ENCODE data around the gene HNRNPAB. TPM values are rescaled to one million over a fixed set of nuclear protein-coding genes. Genes with fewer than 3 reads are reported as not detected.
A peak's percentile ranks its signal among the peaks of the same experiment; 100 is the strongest.
"Not testable (repeated sequence)": the region's sequence is repeated elsewhere in the genome, so short reads cannot be mapped to it uniquely, and the experiment has no call there.

The HNRNPAB gene
- total RNA-seq, 2 experiments from 2014 or later = 313 to 316 TPM

GRCh38 chr5:178234750-178235587 lies 30.6 kb downstream of the HNRNPAB start:
- DNase-seq = peak; percentile 84
- peaks cover 49% of the 10 kb centered on the region for H3K4me1 Mint-ChIP-seq (ENCODE audit: low read depth)
- no peaks in the 10 kb centered on the region for H3K9me3 Mint-ChIP-seq
- H3K27me3 Mint-ChIP-seq = no peaks in the 10 kb centered on the region
- H3K36me3 Mint-ChIP-seq = peaks cover 20% of the 10 kb centered on the region
- H3K27ac Mint-ChIP-seq = no peak overlapping the region
- H3K4me3 Mint-ChIP-seq = no peak overlapping the region
- intact Hi-C loops (cut with micrococcal nuclease) = loop anchor here (5.0 to 10.0 kb wide), 2 partner anchors 320 to 357 kb away; partner anchors contain the start of gene COL23A1
- ChIA-PET POLR2A (interaction anchor here (5.1 kb wide), 1 partner anchor 31 kb away, joined by 20 read pairs; the partner anchor contains the start of gene HNRNPAB), CTCF (interaction anchor here (0.6 to 1.6 kb wide), 14 partner anchors 9 to 1259 kb away, joined by 3 to 8 read pairs (median 4); no protein-coding TSS in a partner anchor)

GRCh38 chr5:178235588-178235974 lies 31.2 kb downstream of the HNRNPAB start:
- H3K4me3 Mint-ChIP-seq = no peak overlapping the region
- ChIA-PET POLR2A (interaction anchor here (5.1 kb wide), 1 partner anchor 31 kb away, joined by 20 read pairs; the partner anchor contains the start of gene HNRNPAB), CTCF (interaction anchor here (1.0 to 1.6 kb wide), 8 partner anchors 15 to 1258 kb away, joined by 3 to 8 read pairs (median 4); no protein-coding TSS in a partner anchor)
- H3K36me3 Mint-ChIP-seq = peaks cover 14% of the 10 kb centered on the region
- H3K4me1 Mint-ChIP-seq (ENCODE audit: low read depth) = peaks cover 47% of the 10 kb centered on the region
- no peak overlapping the region for H3K27ac Mint-ChIP-seq
- DNase-seq = no peak
- no peaks in the 10 kb centered on the region for H3K9me3 Mint-ChIP-seq
- intact Hi-C loops (cut with micrococcal nuclease) = loop anchor here (5.0 to 10.0 kb wide), 2 partner anchors 319 to 357 kb away; partner anchors contain the start of gene COL23A1
- H3K27me3 Mint-ChIP-seq = no peaks in the 10 kb centered on the region

GRCh38 chr5:178236126-178236525 lies 31.8 kb downstream of the HNRNPAB start:
- Mint-ChIP-seq H3K9me3 (no peaks in the 10 kb centered on the region), H3K27ac (no peak overlapping the region), H3K4me1 (ENCODE audit: low read depth) (peaks cover 46% of the 10 kb centered on the region), H3K27me3 (no peaks in the 10 kb centered on the region), H3K4me3 (no peak overlapping the region), H3K36me3 (peaks cover 9% of the 10 kb centered on the region)
- intact Hi-C loops (cut with micrococcal nuclease) = loop anchor here (5.0 to 10.0 kb wide), 2 partner anchors 319 to 356 kb away; partner anchors contain the start of gene COL23A1
- POLR2A ChIA-PET = no interaction called here
- CTCF ChIA-PET = interaction anchor here (1.0 to 1.6 kb wide), 2 partner anchors 34 to 160 kb away, joined by 3 read pairs; no protein-coding TSS in a partner anchor
- DNase-seq = no peak

GRCh38 chr5:178236679-178237078 lies 32.3 kb downstream of the HNRNPAB start:
- no peak overlapping the region for H3K27ac Mint-ChIP-seq
- CTCF ChIA-PET = no interaction called here
- no peak overlapping the region for H3K4me3 Mint-ChIP-seq
- no peak for DNase-seq
- H3K9me3 Mint-ChIP-seq = no peaks in the 10 kb centered on the region
- intact Hi-C loops (cut with micrococcal nuclease) = loop anchor here (5.0 to 10.0 kb wide), 2 partner anchors 318 to 356 kb away; partner anchors contain the start of gene COL23A1
- H3K4me1 Mint-ChIP-seq (ENCODE audit: low read depth) = peaks cover 42% of the 10 kb centered on the region
- no peaks in the 10 kb centered on the region for H3K27me3 Mint-ChIP-seq
- H3K36me3 Mint-ChIP-seq = peaks cover 3% of the 10 kb centered on the region
- POLR2A ChIA-PET = no interaction called here

GRCh38 chr5:178237431-178238312 lies 33.3 kb downstream of the HNRNPAB start:
- H3K9me3 Mint-ChIP-seq = no peaks in the 10 kb centered on the region
- POLR2A ChIA-PET = interaction anchor here (0.5 to 0.9 kb wide), 2 partner anchors 18 to 33 kb away, joined by 3 to 7 read pairs; partner anchors contain the start of gene HNRNPAB
- H3K36me3 Mint-ChIP-seq = no peaks in the 10 kb centered on the region
- no peak overlapping the region for H3K4me3 Mint-ChIP-seq
- H3K4me1 Mint-ChIP-seq (ENCODE audit: low read depth) = peaks cover 41% of the 10 kb centered on the region
- intact Hi-C loops (cut with micrococcal nuclease) = loop anchor here (5.0 to 10.0 kb wide), 2 partner anchors 317 to 355 kb away; partner anchors contain the start of gene COL23A1
- CTCF ChIA-PET = no interaction called here
- no peak for DNase-seq
- H3K27ac Mint-ChIP-seq = peak overlapping the region; percentile 33
- no peaks in the 10 kb centered on the region for H3K27me3 Mint-ChIP-seq

- no peak overlapping the region for H3K4me3 Mint-ChIP-seq
- H3K27me3 Mint-ChIP-seq = no peaks in the 10 kb centered on the region
- peak overlapping the region; percentile 91 for H3K27ac Mint-ChIP-seq
- POLR2A ChIA-PET = interaction anchor here (0.9 kb wide), 1 partner anchor 34 kb away, joined by 3 read pairs; the partner anchor contains the start of gene HNRNPAB
- no peaks in the 10 kb centered on the region for H3K36me3 Mint-ChIP-seq
- peaks cover 39% of the 10 kb centered on the region for H3K4me1 Mint-ChIP-seq (ENCODE audit: low read depth)
- CTCF ChIA-PET = no interaction called here
- H3K9me3 Mint-ChIP-seq = no peaks in the 10 kb centered on the region
- no peak for DNase-seq
- intact Hi-C loops (cut with micrococcal nuclease) = loop anchor here (5.0 to 10.0 kb wide), 2 partner anchors 317 to 354 kb away; partner anchors contain the start of gene COL23A1
These were observed 33.9 kb downstream of the HNRNPAB start for GRCh38 chr5:178238313-178238635.

GRCh38 chr5:178238711-178239592 lies 34.6 kb downstream of the HNRNPAB start:
- H3K27me3 Mint-ChIP-seq = no peaks in the 10 kb centered on the region
- H3K36me3 Mint-ChIP-seq = no peaks in the 10 kb centered on the region
- peaks cover 39% of the 10 kb centered on the region for H3K4me1 Mint-ChIP-seq (ENCODE audit: low read depth)
- H3K9me3 Mint-ChIP-seq = no peaks in the 10 kb centered on the region
- DNase-seq = peak; percentile 55
- H3K4me3 Mint-ChIP-seq = no peak overlapping the region
- intact Hi-C loops (cut with micrococcal nuclease) = loop anchor here (5.0 to 10.0 kb wide), 2 partner anchors 316 to 353 kb away; partner anchors contain the start of gene COL23A1
- H3K27ac Mint-ChIP-seq = peak overlapping the region; percentile 91
- ChIA-PET CTCF (no interaction called here), POLR2A (interaction anchor here (0.7 kb wide), 1 partner anchor 34 kb away, joined by 3 read pairs; the partner anchor contains the start of gene HNRNPAB)

- Mint-ChIP-seq H3K4me1 (ENCODE audit: low read depth) (peaks cover 39% of the 10 kb centered on the region), H3K27ac (peak overlapping the region; percentile 77)
- H3K4me3 Mint-ChIP-seq, CTCF ChIA-PET, H3K9me3 Mint-ChIP-seq, H3K36me3 Mint-ChIP-seq, H3K27me3 Mint-ChIP-seq: not testable (repeated sequence)
- peak; percentile 53 for DNase-seq
- POLR2A ChIA-PET = interaction anchor here (0.7 kb wide), 1 partner anchor 35 kb away, joined by 3 read pairs; the partner anchor contains the start of gene HNRNPAB
- intact Hi-C loops (cut with micrococcal nuclease) = loop anchor here (5.0 to 10.0 kb wide), 2 partner anchors 315 to 353 kb away; partner anchors contain the start of gene COL23A1
These were observed 35.4 kb downstream of the HNRNPAB start for GRCh38 chr5:178239626-178240301.

GRCh38 chr5:178240341-178240741 lies 36.0 kb downstream of the HNRNPAB start:
- no peak for DNase-seq
- Mint-ChIP-seq H3K27ac (no peak overlapping the region), H3K27me3 (no peaks in the 10 kb centered on the region), H3K4me3 (no peak overlapping the region), H3K36me3 (no peaks in the 10 kb centered on the region), H3K4me1 (ENCODE audit: low read depth) (peaks cover 35% of the 10 kb centered on the region), H3K9me3 (no peaks in the 10 kb centered on the region)
- intact Hi-C loops (cut with micrococcal nuclease) = no loop called here
- ChIA-PET CTCF (no interaction called here), POLR2A (no interaction called here)

GRCh38 chr5:178240766-178241165 lies 36.4 kb downstream of the HNRNPAB start:
- Mint-ChIP-seq H3K4me1 (ENCODE audit: low read depth) (peaks cover 35% of the 10 kb centered on the region), H3K9me3 (no peaks in the 10 kb centered on the region), H3K27ac (peak overlapping the region; percentile 51), H3K4me3 (no peak overlapping the region), H3K36me3 (no peaks in the 10 kb centered on the region), H3K27me3 (no peaks in the 10 kb centered on the region)
- intact Hi-C loops (cut with micrococcal nuclease) = no loop called here
- ChIA-PET POLR2A (no interaction called here), CTCF (no interaction called here)
- DNase-seq = no peak

Measured in activated CD4-positive, alpha-beta memory T cell treated with anti-CD3 and anti-CD28 coated beads for 36 hours (primary cell).